ENCODE results near the gene KIAA1217. TPM values are rescaled to one million over a fixed set of nuclear protein-coding genes. Genes with fewer than 3 reads are reported as not detected.

The KIAA1217 gene
- total RNA-seq, 1 donor from 2014 or later: 161 TPM

DNA sequence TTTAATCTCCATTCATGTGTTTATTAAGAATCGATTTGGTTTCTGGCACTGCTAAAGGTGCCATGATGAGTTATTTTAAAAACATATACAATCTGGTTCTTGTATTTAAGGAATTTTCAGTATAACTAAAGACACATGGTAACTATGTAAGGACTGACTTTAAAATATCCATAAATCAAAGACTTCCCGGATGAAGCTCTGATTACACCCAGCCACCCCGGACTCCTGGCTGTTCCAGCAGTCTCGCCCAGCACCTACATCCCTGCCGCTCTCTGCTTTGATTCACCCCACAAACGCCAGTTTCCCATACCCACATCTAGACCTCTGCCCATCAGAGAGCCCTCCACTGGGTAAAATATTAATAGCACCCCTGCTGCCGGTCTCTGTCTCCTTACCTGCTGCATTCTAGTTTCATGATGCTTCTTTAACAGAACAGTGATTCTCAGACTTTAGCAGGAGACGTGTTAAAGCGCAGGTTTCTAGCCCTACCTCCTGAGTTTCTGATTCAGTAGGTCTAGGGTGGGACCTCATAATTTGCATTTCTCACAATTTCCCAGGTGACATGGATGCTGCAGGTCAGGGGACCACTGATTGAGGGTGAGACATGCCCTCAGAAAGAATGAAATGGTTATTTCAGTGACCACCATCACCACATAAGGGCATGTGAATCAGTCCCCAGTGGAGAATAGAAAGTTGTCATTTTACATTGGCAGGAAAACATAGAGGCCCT lies 185.7 kb downstream of the KIAA1217 start:
- TF ChIP-seq, protein P1, sequence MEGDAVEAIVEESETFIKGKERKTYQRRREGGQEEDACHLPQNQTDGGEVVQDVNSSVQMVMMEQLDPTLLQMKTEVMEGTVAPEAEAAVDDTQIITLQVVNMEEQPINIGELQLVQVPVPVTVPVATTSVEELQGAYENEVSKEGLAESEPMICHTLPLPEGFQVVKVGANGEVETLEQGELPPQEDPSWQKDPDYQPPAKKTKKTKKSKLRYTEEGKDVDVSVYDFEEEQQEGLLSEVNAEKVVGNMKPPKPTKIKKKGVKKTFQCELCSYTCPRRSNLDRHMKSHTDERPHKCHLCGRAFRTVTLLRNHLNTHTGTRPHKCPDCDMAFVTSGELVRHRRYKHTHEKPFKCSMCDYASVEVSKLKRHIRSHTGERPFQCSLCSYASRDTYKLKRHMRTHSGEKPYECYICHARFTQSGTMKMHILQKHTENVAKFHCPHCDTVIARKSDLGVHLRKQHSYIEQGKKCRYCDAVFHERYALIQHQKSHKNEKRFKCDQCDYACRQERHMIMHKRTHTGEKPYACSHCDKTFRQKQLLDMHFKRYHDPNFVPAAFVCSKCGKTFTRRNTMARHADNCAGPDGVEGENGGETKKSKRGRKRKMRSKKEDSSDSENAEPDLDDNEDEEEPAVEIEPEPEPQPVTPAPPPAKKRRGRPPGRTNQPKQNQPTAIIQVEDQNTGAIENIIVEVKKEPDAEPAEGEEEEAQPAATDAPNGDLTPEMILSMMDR (IDR thresholded peaks at IDR 0.05; ENCODE audit: unreplicated experiment): no peak
- Mint-ChIP-seq H3K27ac (peak overlapping the region; percentile 85), H3K27me3 (ENCODE audit: low read depth) (no peaks in the 10 kb centered on the region), H3K4me3 (no peak overlapping the region), H3K9me3 (no peaks in the 10 kb centered on the region), H3K36me3 (peaks cover 25% of the 10 kb centered on the region), H3K4me1 (peaks cover 49% of the 10 kb centered on the region)
- no peak for DNase-seq (ENCODE audit: low spot score in 2 of 2, unreplicated experiment in 2 of 2)

DNA sequence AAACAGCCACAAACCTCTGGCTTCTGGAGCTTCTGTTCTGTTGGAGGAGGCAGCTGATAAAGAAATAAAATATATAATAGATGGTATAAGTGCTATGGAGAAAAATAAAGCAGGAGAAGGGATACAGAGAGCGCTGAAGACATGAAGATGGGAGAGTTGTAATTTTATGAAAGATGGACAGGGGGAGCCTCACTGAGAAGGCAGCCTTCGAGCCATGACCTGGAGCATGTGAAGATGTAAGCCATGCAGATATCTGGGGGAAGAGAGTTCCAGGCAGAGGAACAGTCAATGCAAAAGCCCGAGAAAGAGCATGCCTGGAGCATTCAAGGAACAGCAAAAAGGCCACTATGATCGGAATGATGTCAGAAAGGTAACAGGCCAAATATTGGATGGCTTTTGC lies 187.5 kb downstream of the KIAA1217 start:
- Mint-ChIP-seq H3K9me3 (peaks cover 5% of the 10 kb centered on the region), H3K27ac (no peak overlapping the region), H3K4me3 (no peak overlapping the region), H3K27me3 (ENCODE audit: low read depth) (no peaks in the 10 kb centered on the region), H3K4me1 (peaks cover 39% of the 10 kb centered on the region), H3K36me3 (peaks cover 24% of the 10 kb centered on the region)
- DNase-seq (ENCODE audit: low spot score in 2 of 2, unreplicated experiment in 2 of 2): no peak
- TF ChIP-seq, protein P1 (IDR thresholded peaks at IDR 0.05; ENCODE audit: unreplicated experiment): no peak

DNA sequence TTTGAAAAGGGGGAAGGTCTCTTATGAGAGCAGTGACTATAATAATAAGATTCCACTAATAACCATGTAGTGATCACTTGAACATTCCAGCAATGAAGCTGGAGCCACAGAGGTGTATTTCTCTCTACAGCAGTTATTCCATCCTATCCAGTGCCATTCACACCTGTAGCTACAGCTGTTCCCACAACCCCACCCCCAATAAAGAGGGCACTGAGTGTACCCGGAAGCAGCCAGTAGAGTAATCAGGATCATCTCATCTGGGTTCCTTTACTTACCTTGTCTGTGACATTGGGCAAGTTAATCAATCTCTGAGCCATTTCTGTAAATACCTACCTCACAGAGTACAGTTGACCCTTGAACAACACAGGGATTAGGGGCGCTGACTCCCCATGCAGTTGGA lies 188.7 kb downstream of the KIAA1217 start:
- no peak for DNase-seq (ENCODE audit: low spot score in 2 of 2, unreplicated experiment in 2 of 2)
- Mint-ChIP-seq H3K9me3 (peaks cover 10% of the 10 kb centered on the region), H3K4me1 (peaks cover 27% of the 10 kb centered on the region), H3K27ac (no peak overlapping the region), H3K36me3 (peaks cover 30% of the 10 kb centered on the region), H3K27me3 (ENCODE audit: low read depth) (no peaks in the 10 kb centered on the region), H3K4me3 (no peak overlapping the region)
- TF ChIP-seq, protein P1 (IDR thresholded peaks at IDR 0.05; ENCODE audit: unreplicated experiment): no peak

DNA sequence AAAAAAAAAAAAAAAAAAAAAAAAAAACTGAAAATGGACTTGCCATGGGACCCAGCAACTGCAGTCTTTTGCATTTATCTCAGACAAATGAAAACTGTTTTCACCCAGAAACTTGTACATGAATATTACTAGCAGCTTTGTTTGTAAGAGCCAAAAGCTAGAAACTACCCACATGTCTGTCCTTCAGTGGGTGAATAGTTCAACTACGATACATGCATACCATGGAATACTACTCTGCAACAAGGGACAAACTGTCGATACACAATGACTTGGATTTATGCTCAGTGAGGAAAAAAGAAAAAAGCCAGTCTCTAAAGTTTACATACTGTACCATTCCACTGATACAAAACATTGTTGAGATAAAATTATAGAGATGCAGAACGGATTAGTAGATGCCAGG lies 195.6 kb downstream of the KIAA1217 start:
- DNase-seq (ENCODE audit: low spot score in 2 of 2, unreplicated experiment in 2 of 2): no peak
- peak overlapping the region; percentile 18 for H3K27ac Mint-ChIP-seq
- no peaks in the 10 kb centered on the region for H3K27me3 Mint-ChIP-seq (ENCODE audit: low read depth)

DNA sequence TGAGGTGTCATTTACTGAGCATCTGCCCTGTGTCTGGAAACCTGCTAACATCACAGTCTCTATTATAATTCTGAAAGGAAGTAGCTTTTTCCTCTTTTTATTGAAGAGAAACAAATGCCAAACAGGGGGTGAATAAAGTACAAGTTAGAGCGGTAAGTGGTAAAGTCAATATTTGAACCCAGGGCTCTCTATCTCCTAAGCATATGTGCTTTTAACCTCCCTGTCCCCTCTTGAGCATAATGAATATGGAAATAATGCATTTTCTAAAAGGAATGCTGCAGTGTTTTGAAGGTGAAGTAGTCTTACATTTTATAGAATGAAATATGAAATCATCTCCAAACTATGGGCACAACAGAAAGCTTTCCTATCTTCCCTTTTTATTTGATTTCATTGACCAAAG lies 196.7 kb downstream of the KIAA1217 start:
- no peaks in the 10 kb centered on the region for H3K27me3 Mint-ChIP-seq (ENCODE audit: low read depth)
- H3K9me3 Mint-ChIP-seq: peaks cover 7% of the 10 kb centered on the region
- DNase-seq (ENCODE audit: low spot score in 2 of 2, unreplicated experiment in 2 of 2): no peak
- peak overlapping the region; percentile 0 for H3K27ac Mint-ChIP-seq
- no peak overlapping the region for H3K4me3 Mint-ChIP-seq
- H3K36me3 Mint-ChIP-seq: peaks cover 20% of the 10 kb centered on the region
- peaks cover under 1% of the 10 kb centered on the region for H3K4me1 Mint-ChIP-seq
- TF ChIP-seq, protein P1 (IDR thresholded peaks at IDR 0.05; ENCODE audit: unreplicated experiment): no peak

More for the DNA sequence above, 195.6 kb downstream of the KIAA1217 start:
- Mint-ChIP-seq H3K36me3 (peaks cover 26% of the 10 kb centered on the region), H3K9me3 (peaks cover 10% of the 10 kb centered on the region), H3K4me1 (peaks cover 3% of the 10 kb centered on the region), H3K4me3 (no peak overlapping the region)
- TF ChIP-seq, protein P1 (IDR thresholded peaks at IDR 0.05; ENCODE audit: unreplicated experiment): no peak
